BJ (cell line): ENCODE measurements around the gene LCP1. TPM values are rescaled to one million over a fixed set of nuclear protein-coding genes. Genes with fewer than 3 reads are reported as not detected.

ENCODE experiments used
- CTCF ChIA-PET: fragments of 350-600 bp; formaldehyde crosslinking; extraction: SDS; loops from one replicate; lab custom pipeline; 2021; ENCODE audit warnings: antibody characterized with exemption, inconsistent platforms; lab: Yijun Ruan, JAX
- POLR2A ChIA-PET: fragments of 300-600 bp; sonication (Branson Sonifier 250); formaldehyde crosslinking; extraction: SDS; loops from one replicate; lab custom pipeline; 2021; ENCODE audit warnings: antibody characterized with exemption; lab: Charles Lee
- DNase-seq: peaks from one replicate; pipeline ENCODE4 v3.0.0-alpha.2; 2011; ENCODE audit warnings: low read depth
- H3K27me3 ChIP-seq: 2 replicates; pipeline ENCODE4 v1.6.0; 2011; ENCODE audit warnings: low read length; ENCODE audit not compliant: control insufficient read depth, insufficient read depth
- H3K36me3 ChIP-seq: 2 replicates; pipeline ENCODE4 v1.5.1; 2011; ENCODE audit warnings: low read length; ENCODE audit not compliant: control insufficient read depth, insufficient read depth
- H3K4me3 ChIP-seq: 2 replicates; pipeline ENCODE4 v1.5.1; 2011; ENCODE audit warnings: low read depth, mild to moderate bottlenecking, control low read depth, low read length
- CTCF ChIP-seq: IDR thresholded peaks from 2 replicates; pipeline ENCODE4 v1.5.1; 2011; ENCODE audit warnings: low read depth, mild to moderate bottlenecking, control low read depth, inconsistent platforms, low read length, moderate library complexity; ENCODE audit not compliant: insufficient read depth
- polyA plus RNA-seq: library from polyadenylated mRNA; depleted of rRNA; stranded (reverse); fragments of >200 nt; gene quantifications from 2 replicates; pipeline ENCODE4 v1.2.3, GENCODE V29; 2011; rRNA removed
- small RNA-seq: library from RNA; depleted of rRNA; stranded (forward); fragments of <200 nt; gene quantifications from one replicate; pipeline ENCODE3, GENCODE V24; 2012; ENCODE audit warnings: low replicate concordance, low read depth; ENCODE audit not compliant: insufficient read length

The LCP1 gene
- polyA plus RNA-seq, 1 experiment: 0.06 TPM

- ChIA-PET CTCF (no interaction called here), POLR2A (no interaction called here)
- Histone ChIP-seq H3K27me3 (no peaks in the 10 kb centered on the region; the same call in 1 of the 2 replicates), H3K4me3 (no peak overlapping the region), H3K36me3 (no peaks in the 10 kb centered on the region)
- no peak for TF ChIP-seq CTCF
- no peak for DNase-seq
These were observed 105.2 kb downstream of the LCP1 start for GRCh38 chr13:46076827-46077226.

Small RNAs within 50 kb of the gene (small RNA-seq; reads per million reads assigned to genes)
- not detected for gene RN7SL288P

Other genes with a start within 250 kb of the LCP1 start
- 1.9 and 3.9 TPM in 2 replicates for gene ZC3H13, start 129.4 kb downstream of the LCP1 start, polyA plus RNA-seq
- gene CPB2, start 77.1 kb downstream of the LCP1 start, polyA plus RNA-seq: not detected in 2 replicates
- gene LRRC63, start 29.8 kb upstream of the LCP1 start, polyA plus RNA-seq: not detected in 2 replicates
- 0.22 and 0.36 TPM in 2 replicates for gene RUBCNL, start 205.1 kb upstream of the LCP1 start, polyA plus RNA-seq